ENCODE measurements around the gene SGSM1. TPM values are rescaled to one million over a fixed set of nuclear protein-coding genes. Genes with fewer than 3 reads are reported as not detected.

The SGSM1 gene
- total RNA-seq, 1 donor from 2014 or later = 0.42 TPM

DNA sequence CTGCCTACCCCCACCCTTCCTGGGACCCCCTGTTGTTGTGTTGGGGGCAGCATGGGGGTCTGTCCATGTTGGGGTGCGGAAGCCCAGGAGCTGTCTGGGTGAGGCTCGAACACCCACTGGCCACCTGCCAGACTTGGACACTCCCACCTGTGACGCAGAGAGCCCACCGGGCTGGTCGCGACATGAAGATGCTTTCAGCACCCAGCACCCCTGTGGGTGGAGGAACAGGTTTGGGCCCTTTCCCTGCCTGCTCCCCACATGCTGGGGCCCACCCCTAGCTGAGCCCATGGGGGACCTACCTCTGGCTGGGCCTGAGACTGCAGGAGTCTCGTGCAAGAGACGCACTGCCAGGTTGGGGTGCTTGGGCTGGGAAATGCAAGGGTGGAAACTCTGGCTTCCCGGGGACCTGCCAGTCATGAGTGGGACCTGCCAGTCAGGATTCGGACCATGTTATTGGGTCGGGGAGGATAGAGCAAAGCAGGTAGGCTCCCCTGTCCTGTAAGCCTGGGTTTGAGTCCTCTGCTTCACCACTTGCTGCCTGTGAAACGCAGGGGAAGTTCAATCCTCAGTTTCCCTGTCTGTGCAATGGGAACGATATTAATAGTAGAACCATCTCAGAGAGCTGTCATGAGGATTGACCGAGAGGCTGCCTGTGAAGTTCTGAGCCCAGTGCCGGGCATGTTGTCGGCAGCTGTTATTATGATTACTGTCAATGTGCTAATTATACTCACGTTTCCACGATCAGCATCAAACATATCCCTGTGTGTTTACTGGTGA, 170.6 kb downstream of the SGSM1 start:
- intact Hi-C loops (cut with micrococcal nuclease) = no loop called here

Other genes starting within 250 kb of the SGSM1 start
- 1.7 and 1.8 TPM in 2 replicates for gene LRRC75B, start 213.1 kb upstream of the SGSM1 start, total RNA-seq
- 151 and 164 TPM in 2 replicates for gene GGT1, start 203.0 kb upstream of the SGSM1 start, total RNA-seq
- not detected in 2 replicates for gene PIWIL3, start 31.5 kb upstream of the SGSM1 start, total RNA-seq
- gene LHFPL7, start 140.5 kb downstream of the SGSM1 start, total RNA-seq = not detected in 2 replicates
- gene KIAA1671, start 146.5 kb downstream of the SGSM1 start, total RNA-seq = 22.4 and 22.9 TPM in 2 replicates